DLD1 (cell line): ENCODE results near the gene FAM83F.
"Not testable (repeated sequence)": the region's sequence is repeated elsewhere in the genome, so short reads cannot be mapped to it uniquely, and the experiment has no call there.

Experiments
- in situ Hi-C: cut with HindIII; loops from 2 replicates; pipeline ENCODE4 v1.10.0; 2017; ENCODE audit warnings: low sequenced_read_pairs

FAM83F gene

GRCh38 chr22:40009951-40010671 is 15.4 kb downstream of the FAM83F start:
- in situ Hi-C loops, result loop anchor here (25.0 kb wide), 1 partner anchor 448 kb away; the partner anchor contains the start of gene CACNA1I

GRCh38 chr22:40010746-40011145 is 16.0 kb downstream of the FAM83F start:
- in situ Hi-C loops, result loop anchor here (25.0 kb wide), 1 partner anchor 448 kb away; the partner anchor contains the start of gene CACNA1I

GRCh38 chr22:40014667-40015248 is 20.0 kb downstream of the FAM83F start:
- in situ Hi-C loops, result loop anchor here (25.0 kb wide), 1 partner anchor 452 kb away; the partner anchor contains the start of gene CACNA1I

GRCh38 chr22:40015358-40015976 is 20.7 kb downstream of the FAM83F start:
- in situ Hi-C loops, result loop anchor here (25.0 kb wide), 1 partner anchor 453 kb away; the partner anchor contains the start of gene CACNA1I

- in situ Hi-C loops, result loop anchor here (25.0 kb wide), 1 partner anchor 456 kb away; the partner anchor contains the start of gene CACNA1I
Observed at GRCh38 chr22:40018051-40018450, 23.3 kb downstream of the FAM83F start.

- in situ Hi-C loops, result loop anchor here (25.0 kb wide), 1 partner anchor 457 kb away; the partner anchor contains the start of gene CACNA1I
Observed at GRCh38 chr22:40019100-40019499, 24.3 kb downstream of the FAM83F start.

- in situ Hi-C loops, result loop anchor here (25.0 kb wide), 1 partner anchor 459 kb away; the partner anchor contains the start of gene CACNA1I
Observed at GRCh38 chr22:40020956-40021355, 26.2 kb downstream of the FAM83F start.

- in situ Hi-C loops, result loop anchor here (25.0 kb wide), 1 partner anchor 459 kb away; the partner anchor contains the start of gene CACNA1I
Observed at GRCh38 chr22:40021401-40022000, 26.7 kb downstream of the FAM83F start.

- in situ Hi-C loops, result loop anchor here (25.0 kb wide), 1 partner anchor 460 kb away; the partner anchor contains the start of gene CACNA1I
Observed at GRCh38 chr22:40022536-40023240, 27.9 kb downstream of the FAM83F start.

GRCh38 chr22:40023341-40023841 is 28.6 kb downstream of the FAM83F start:
- in situ Hi-C loops, result loop anchor here (25.0 kb wide), 1 partner anchor 461 kb away; the partner anchor contains the start of gene CACNA1I

- in situ Hi-C loops, result loop anchor here (25.0 kb wide), 1 partner anchor 462 kb away; the partner anchor contains the start of gene CACNA1I
Observed at GRCh38 chr22:40024201-40025061, 29.7 kb downstream of the FAM83F start.

- in situ Hi-C loops, result not testable (repeated sequence)
Observed at GRCh38 chr22:40025062-40025379, 30.3 kb downstream of the FAM83F start.

- in situ Hi-C loops, result no loop called here
Observed at GRCh38 chr22:40025856-40026255, 31.1 kb downstream of the FAM83F start.

GRCh38 chr22:40026641-40027040 is 31.9 kb downstream of the FAM83F start:
- in situ Hi-C loops, result no loop called here

- in situ Hi-C loops, result no loop called here
Observed at GRCh38 chr22:40027191-40028097, 32.7 kb downstream of the FAM83F start.

GRCh38 chr22:40028098-40028425 is 33.3 kb downstream of the FAM83F start:
- in situ Hi-C loops, result no loop called here

- in situ Hi-C loops, result no loop called here
Observed at GRCh38 chr22:40029189-40029890, 34.6 kb downstream of the FAM83F start.
